Hepatocyte (in vitro differentiated cells): ENCODE results near the gene TBC1D24.

Source experiments
- CTCF ChIP-seq: fragments of 200-600 bp; sonication (generic); IDR thresholded peaks from 2 replicates; pipeline ENCODE4 v1.5.1; 2016; ENCODE audit warnings: antibody characterized with exemption, mild to moderate bottlenecking; ENCODE audit not compliant: poor library complexity
- EZH2 ChIP-seq: fragments of 200-600 bp; sonication (generic); IDR thresholded peaks from 2 replicates; pipeline ENCODE4 v1.6.1; 2016; ENCODE audit warnings: antibody characterized with exemption, mild to moderate bottlenecking, borderline replicate concordance
- EZH2phosphoT487 ChIP-seq: fragments of 200-600 bp; sonication (generic); IDR thresholded peaks from one replicate; pipeline ENCODE4 v1.6.1; 2018; ENCODE audit warnings: antibody characterized with exemption, mild to moderate bottlenecking, low read depth, moderate library complexity; ENCODE audit not compliant: unreplicated experiment, severe bottlenecking

GRCh38 chr16:2455081-2455845, 19.7 kb upstream of the TBC1D24 start:
- no peak for TF ChIP-seq EZH2
- no peak for TF ChIP-seq CTCF
- no peak for TF ChIP-seq EZH2phosphoT487
